AG09309 (cell line): Measurements from ENCODE around the gene TMEM94.
"Not testable (repeated sequence)": the region's sequence is repeated elsewhere in the genome, so short reads cannot be mapped to it uniquely, and the experiment has no call there.

Source experiments
- DNase-seq: peaks from one replicate; pipeline ENCODE4 v3.0.0-alpha.2; 2010; ENCODE audit warnings: low read depth
- H3K4me3 ChIP-seq: 2 replicates; pipeline ENCODE4 v1.5.1; 2011; ENCODE audit warnings: mild to moderate bottlenecking, low read depth, low read length, moderate library complexity; ENCODE audit not compliant: control insufficient read depth
- CTCF ChIP-seq: IDR thresholded peaks from 2 replicates; pipeline ENCODE4 v1.5.1; 2011; ENCODE audit warnings: mild to moderate bottlenecking, low read depth, low read length, inconsistent platforms; ENCODE audit not compliant: insufficient read depth, control insufficient read depth; ENCODE audit errors: missing control alignments

Gene TMEM94

GRCh38 chr17:75450270-75450669, 6.2 kb upstream of the TMEM94 start:
- no peak for TF ChIP-seq CTCF

DNA sequence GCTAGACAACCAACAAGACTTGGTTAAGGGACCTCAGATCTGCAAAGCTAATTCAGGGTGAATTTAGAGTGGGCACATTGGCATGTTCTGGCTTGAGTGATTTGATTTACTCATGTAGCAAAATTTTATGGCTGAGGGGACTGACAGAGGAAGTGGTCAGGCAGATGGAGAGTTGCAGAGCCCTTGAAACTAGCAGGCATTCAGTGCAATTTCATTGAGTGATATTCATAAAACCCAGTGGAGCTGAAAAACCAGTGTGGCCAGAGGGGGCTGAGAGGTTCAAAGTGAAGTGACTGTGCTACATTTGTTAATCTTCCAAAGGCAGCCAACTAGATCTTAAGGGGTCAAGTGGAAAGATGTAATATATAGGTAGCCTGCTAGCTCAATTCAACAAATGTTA, 2.2 kb upstream of the TMEM94 start:
- TF ChIP-seq CTCF: no peak
- DNase-seq: no peak
- H3K4me3 ChIP-seq: no peak overlapping the region

More at GRCh38 chr17:75450270-75450669, 6.2 kb upstream of the TMEM94 start:
- DNase-seq: no peak
- no peak overlapping the region for H3K4me3 ChIP-seq

- H3K4me3 ChIP-seq, DNase-seq: not testable (repeated sequence)
Measured at GRCh38 chr17:75454672-75455071, 1.8 kb upstream of the TMEM94 start.

GRCh38 chr17:75456039-75456416, 407 bp upstream of the TMEM94 start:
- peak overlapping the region; percentile 100 for H3K4me3 ChIP-seq
- no peak for TF ChIP-seq CTCF
- peak; percentile 7 for DNase-seq

GRCh38 chr17:75457047-75457654, 716 bp downstream of the TMEM94 start:
- no peak for DNase-seq

DNA sequence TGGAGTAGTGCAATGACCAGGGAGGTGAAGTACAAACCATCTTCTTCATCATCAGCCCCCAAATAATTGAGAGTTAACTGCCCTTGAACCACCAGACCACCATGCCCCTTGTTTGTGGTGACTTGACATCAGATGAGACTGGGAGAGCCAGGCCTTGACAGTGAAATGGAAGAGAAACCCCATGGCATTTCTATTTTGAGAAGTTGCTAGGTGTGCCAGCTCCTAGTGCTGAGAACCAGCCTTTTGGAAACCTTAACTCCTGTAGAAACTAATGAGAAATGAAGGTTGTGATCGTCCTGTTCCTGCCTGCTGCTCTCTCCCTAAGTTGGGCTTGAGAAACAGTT, 2.8 kb downstream of the TMEM94 start:
- H3K4me3 ChIP-seq: no peak overlapping the region
- no peak for TF ChIP-seq CTCF
- no peak for DNase-seq

More at GRCh38 chr17:75457047-75457654, 716 bp downstream of the TMEM94 start:
- no peak for TF ChIP-seq CTCF
- H3K4me3 ChIP-seq: peak overlapping the region; percentile 100

GRCh38 chr17:75459590-75460267, 3.3 kb downstream of the TMEM94 start:
- H3K4me3 ChIP-seq: no peak overlapping the region
- DNase-seq: no peak
- TF ChIP-seq CTCF: no peak
